Mucosa of gallbladder (tissue), 1 donor: ENCODE data around the gene THNSL1. TPM values are rescaled to one million over a fixed set of nuclear protein-coding genes. Genes with fewer than 3 reads are reported as not detected.
A peak's percentile ranks its signal among the peaks of the same experiment; 100 is the strongest.
"Not testable (repeated sequence)": the region's sequence is repeated elsewhere in the genome, so short reads cannot be mapped to it uniquely, and the experiment has no call there.

Experiments used
- DNase-seq: peaks from one replicate; pipeline ENCODE4 v3.0.0-alpha.2; 2020; ENCODE audit warnings: low spot score
- total RNA-seq: library from RNA; stranded (reverse); gene quantifications from one replicate; pipeline ENCODE4 v1.2.1, GENCODE V29; 2021
- donor health status: DM: no; HTN: no; CAD: no.

Gene THNSL1, protein sequence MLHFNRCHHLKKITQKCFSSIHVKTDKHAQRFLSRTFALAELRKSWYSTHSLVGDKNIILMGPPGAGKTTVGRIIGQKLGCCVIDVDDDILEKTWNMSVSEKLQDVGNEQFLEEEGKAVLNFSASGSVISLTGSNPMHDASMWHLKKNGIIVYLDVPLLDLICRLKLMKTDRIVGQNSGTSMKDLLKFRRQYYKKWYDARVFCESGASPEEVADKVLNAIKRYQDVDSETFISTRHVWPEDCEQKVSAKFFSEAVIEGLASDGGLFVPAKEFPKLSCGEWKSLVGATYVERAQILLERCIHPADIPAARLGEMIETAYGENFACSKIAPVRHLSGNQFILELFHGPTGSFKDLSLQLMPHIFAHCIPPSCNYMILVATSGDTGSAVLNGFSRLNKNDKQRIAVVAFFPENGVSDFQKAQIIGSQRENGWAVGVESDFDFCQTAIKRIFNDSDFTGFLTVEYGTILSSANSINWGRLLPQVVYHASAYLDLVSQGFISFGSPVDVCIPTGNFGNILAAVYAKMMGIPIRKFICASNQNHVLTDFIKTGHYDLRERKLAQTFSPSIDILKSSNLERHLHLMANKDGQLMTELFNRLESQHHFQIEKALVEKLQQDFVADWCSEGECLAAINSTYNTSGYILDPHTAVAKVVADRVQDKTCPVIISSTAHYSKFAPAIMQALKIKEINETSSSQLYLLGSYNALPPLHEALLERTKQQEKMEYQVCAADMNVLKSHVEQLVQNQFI
- 7.4 TPM for total RNA-seq

DNA sequence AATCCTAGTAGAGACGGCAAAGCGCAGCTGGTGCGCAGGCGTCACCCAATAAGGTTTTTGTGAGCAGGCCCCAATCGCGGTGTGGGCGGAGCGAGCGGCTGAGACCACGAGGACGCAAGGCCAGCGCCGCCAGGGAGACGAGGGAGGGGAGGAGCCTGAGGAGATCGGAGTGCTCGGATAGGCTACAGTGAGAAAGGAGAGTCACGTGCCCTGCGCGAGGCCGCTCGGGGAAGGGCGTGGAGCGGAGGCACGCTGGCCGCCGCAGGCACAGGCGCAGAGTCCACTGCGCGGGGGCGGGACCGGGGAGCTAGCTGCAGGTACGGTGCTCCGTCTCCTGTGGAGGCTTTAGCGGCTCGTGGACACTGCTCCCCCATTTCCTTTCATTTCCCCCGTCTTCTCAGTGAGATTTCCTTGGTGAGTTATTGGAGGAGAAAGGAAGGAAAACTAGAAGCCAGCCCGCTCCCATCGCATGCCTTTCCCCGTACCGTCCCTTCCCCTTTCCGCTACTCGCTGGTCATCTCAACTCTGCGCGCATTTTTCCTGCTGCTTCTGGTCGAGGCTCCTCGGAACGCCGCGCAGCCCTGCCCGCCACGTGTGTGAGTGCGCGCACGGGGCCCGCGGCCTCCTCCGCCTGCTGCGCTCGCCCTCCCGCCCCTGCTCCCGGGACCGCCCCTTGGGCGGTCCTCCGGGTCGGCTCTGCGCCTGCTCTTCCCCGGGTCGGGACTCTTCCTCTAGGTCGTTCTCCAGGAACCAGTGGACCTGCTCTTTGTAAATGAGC is at the start of gene THNSL1:
Gene THNSL1 (plus strand): TSS at position 237 of the 778 bp plus-strand sequence. CDS start 6,612 bp downstream, outside the sequence.
- peak; percentile 99 for DNase-seq

GRCh38 chr10:24966962-24967481 is 49.4 kb upstream of the THNSL1 start:
- DNase-seq, result no peak

DNA sequence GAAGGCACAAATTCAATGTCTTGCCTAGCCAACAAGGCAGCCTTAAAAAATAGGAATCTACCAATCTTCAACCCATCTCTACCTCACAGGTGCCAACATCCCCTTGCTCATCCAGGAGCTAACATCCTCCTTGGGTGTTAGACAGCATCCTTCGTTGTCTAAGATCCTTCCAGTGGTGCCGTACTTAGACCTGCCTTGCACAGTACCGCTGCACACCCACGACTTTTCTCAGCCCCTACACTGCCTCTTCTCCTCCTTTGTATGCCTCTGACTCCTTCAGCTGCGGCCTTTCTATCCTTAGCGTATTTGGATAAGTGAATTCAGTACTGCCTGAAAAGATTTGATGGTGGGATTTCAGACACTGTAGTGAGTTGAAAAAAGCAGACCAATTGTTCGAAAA is 48.1 kb upstream of the THNSL1 start:
- DNase-seq, result no peak

GRCh38 chr10:24968951-24969350 is 47.5 kb upstream of the THNSL1 start:
- DNase-seq, result not testable (repeated sequence)

DNA sequence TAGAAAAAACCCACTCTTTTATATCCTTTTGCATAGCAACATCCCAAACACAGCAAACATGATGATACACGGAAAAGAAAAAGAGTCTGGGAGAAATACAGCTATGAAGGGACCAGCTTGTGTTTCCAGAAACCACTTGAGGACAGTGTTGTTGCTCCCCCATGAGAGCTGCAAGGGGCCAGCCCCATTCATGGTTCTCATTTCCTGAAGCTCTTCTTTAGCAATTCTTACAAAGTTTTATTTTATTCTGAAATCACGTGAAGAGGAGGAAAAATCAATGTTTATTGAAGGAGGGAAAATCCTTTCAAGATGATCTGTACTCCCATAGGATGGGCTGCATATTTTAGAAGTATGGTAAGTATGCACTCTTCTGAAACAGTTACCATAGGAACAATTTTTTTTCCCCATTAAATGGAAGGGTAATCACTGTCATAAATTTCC is 46.6 kb upstream of the THNSL1 start:
- no peak for DNase-seq

DNA sequence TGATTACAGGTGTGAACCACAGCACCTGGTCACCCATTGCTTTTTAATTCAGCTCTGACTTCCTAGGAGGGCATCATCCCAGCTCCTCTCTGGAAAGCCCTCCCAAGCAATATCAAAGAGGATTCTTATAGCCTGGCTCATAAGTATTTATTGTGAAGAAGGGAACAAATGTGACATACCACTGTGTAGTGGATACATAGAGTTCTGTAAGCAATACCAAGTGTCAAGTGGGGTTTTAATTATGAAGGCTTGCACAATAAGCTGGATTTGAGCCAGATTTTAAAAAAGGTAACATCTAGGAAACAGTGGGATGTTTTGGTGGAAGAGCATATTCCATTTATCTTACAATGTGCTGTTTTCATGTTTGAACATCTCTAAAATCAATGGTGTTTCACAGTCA is 45.0 kb upstream of the THNSL1 start:
- DNase-seq, result no peak

DNA sequence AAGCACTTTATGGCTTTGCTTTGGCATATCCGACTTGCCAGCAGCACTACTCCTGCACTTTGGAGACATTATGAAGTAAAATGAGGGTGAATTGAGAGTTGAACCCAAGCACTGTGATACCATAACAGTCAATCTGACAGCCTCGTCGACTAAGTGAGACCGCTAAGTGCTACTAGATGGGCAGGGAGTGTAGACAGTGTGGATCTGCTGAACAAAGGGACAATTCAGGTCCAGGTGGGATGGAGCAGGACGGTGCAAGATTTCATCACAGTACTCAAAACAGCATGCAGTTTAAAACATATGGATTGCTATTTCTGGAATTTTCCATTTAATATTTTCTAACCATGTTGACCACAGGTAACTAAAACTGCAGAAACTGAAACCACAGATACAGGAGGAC is 43.2 kb upstream of the THNSL1 start:
- DNase-seq, result no peak

DNA sequence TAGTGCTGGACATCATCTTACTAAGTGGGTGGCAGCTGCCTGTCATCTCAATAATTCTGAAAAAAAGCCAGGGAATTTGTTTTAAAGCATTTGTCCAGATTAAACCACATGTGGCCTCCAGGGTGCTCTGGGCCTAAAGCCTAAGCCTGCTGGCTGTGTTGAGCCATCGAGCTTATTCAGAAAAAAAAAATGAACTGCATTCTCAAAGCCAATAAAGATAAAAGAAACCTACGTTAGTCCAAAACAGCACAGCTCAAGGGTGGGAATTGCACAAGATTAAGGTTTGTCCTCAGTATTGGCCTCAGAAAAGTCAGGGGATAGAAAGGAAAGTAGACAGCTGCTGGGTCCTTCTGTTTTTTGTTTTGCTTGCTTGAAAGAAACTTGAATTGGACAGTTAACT is 41.4 kb upstream of the THNSL1 start:
- DNase-seq, result peak; percentile 18

- no peak for DNase-seq
These were observed 36.7 kb upstream of the THNSL1 start for GRCh38 chr10:24979685-24980084.

DNA sequence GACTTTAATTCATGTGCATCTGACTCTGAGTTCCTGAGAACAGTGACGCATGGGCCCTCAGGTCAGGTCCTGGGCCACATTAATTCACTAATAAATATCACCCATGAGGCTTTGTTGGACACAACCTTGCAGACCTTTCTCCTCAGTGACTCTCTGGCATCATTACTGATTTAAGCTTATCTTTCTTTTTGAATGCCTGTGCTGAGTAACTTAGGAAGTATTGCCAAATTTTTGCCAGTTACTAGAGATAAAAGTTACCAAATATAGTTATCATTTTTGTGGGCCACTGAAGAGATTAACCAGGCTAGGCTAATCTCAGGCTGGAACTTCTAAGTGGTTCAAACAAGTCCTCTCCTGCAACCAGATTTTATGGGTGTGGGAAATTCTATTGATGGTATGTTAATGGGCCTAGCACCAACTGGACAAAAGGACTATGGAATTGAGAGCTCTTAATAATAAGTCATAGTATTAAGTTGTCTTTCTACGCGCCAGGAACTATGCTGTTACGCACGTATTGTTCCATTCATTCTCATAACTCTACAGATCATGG is 35.2 kb upstream of the THNSL1 start:
- DNase-seq, result no peak

DNA sequence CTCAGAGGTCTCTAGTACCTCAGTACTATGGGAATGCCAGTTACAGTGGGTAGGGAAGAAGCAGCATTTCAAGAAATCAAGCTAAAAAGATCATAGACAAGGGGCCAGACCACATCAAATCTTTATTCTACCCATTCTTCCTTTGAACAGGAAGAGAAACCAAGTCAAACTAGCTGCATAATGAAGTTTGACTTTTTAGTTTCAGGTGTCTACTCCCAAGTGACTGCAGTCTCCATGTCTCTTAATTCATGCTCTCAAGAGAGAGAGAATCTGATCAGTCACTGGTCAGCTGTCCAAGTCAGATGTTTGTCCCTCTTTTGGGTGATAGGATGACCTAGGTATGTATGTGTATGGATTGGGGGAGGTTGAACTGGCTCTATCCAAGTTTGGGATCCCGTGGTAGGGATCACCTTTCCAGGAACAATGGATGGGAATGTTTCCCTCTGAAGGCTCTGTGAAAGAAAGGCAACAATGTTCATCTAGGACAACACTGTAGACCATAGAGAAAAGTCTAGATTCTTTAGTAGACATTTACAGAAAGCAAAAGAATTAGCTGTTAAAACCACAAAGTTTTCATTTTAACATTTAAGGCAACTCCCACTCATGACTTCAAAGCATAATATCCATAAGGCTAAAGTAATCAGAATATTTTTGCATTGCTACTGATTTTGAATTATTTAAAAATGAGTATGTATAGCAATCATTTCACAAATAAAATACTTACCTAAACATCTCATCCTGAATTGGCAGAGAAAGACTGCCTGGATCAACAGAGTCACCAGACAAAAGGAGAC is 33.9 kb upstream of the THNSL1 start:
- no peak for DNase-seq

GRCh38 chr10:24983130-24983529 is 33.3 kb upstream of the THNSL1 start:
- DNase-seq, result no peak

GRCh38 chr10:24983946-24984345 is 32.5 kb upstream of the THNSL1 start:
- no peak for DNase-seq

GRCh38 chr10:24984906-24985305 is 31.5 kb upstream of the THNSL1 start:
- no peak for DNase-seq

GRCh38 chr10:24988831-24989640 is 27.4 kb upstream of the THNSL1 start:
- no peak for DNase-seq

DNA sequence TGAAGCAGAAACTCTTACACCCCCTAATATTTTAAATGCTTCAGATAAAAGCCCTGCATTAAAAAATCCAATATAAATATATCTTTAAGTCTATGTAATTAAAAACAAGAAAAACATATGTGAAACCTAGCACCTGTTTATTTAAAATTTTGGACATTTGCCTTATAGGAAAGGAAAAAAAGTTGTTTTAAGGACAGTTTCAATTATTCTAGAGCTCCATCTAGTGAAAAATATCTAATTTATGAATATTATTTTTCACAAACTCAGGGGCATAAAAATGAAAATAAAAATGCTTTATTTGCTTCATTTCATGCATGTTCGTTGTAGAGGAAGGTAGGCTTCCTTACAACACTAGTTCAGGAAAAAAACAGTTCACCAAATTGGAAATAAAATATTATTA is 26.5 kb upstream of the THNSL1 start:
- no peak for DNase-seq

DNA sequence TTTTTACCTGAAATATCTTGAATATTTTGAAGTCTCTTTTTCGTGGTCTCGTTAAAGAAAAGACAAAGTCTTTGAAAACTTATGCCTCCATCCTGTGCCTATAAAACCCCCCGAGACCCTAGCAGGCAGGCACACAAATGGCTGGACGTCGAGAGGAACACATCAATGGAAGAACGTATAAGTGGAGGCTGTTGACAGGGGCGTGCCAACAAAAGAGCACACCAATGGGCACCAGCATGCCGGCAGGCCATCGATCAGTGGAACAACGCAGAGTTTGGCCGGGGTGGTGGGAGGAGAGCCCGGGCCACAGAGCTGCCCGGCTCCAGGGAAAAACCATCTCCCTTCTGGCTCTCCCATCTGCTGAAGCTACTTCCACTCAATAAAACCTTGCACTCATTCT is 25.1 kb upstream of the THNSL1 start:
- no peak for DNase-seq

DNA sequence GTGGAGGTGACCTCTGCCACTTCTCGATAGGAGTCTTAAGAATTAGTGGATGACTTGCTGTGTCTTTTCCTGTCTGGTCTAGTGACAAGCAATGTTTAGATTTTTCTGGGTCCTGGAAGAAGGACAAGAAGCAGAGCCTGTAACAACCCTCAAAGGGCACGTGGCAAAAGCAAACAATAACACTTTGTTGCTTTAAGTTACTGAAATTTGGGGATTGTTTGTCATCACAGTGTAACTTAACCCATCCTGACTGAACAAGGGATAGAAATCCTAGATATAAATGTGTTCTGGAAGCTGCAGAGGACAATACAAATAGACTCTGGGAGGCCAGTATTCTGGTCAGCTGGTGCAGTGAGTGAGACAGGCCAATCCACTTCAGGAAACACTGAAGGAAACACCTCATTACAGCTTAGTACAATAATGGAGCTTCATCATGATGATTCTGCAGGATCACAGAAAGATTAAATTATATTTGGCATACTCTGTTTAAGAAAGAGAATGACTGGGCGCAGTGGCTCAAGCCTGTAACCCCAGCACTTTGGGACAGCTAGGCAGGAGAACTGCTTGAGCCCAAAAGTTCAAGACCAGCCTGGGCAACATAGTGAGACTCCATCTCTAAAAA is 23.8 kb upstream of the THNSL1 start:
- no peak for DNase-seq

DNA sequence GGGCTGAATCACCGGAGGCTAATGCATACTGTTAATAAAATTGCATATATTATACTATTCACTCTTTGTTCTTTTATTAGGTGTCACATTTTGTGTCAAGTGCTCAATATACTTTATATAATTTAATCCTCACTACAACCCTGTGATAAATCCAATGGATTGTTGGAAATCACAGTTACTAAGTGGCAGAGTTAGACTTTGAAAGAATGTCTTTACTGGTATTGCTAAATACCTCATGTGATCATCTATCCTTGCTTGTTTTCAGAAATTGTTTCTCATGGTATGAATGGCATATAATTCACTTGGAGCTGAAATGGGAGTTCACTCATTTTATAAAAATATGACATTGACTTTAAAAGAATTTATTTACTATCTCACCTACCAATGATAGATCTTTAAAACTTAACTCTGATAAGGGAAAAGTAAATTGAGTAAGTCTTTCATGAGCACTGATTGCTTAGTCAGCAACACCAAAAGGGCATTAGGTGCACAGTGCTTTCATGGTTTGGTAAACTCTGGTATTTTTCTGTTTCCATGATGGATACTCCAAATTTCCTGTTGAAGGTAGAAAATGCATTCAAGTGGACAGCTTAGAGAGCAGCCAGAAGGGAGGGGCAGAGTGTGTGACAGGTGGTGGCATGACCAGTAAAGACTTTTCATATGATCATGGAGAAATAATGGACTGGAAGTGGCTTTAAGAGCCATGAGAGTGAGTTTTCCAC is 23.0 kb upstream of the THNSL1 start:
- no peak for DNase-seq
